HG03520 (cell line): Measurements from ENCODE around the gene AP4S1.
"Not testable (repeated sequence)": the region's sequence is repeated elsewhere in the genome, so short reads cannot be mapped to it uniquely, and the experiment has no call there.

ENCODE experiments used
- ATAC-seq: cut with Tn5 transposase; IDR thresholded peaks from one replicate; pipeline ENCODE4 v1.9.1; 2021; ENCODE audit warnings: mild to moderate bottlenecking, moderate library complexity; ENCODE audit not compliant: unreplicated experiment

AP4S1 gene

DNA sequence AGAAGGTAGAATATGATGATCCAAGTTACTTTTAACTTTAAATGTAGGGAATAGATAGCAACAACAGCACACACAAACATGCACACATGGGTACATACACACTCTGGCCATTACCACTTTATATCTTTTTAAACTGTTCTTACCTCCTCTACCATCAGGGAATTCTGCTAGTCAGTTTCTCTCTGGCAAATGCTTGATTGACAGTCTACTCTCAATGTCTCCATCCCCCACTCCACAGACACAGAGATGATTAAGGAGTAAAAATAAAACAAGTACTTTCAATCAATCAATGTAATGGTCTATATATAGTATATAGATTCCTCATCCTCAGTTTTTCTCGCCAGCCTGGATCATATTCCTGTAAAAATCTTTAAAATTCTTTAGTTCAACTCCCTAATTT lies 16.9 kb downstream of the AP4S1 start:
- no peak for ATAC-seq

DNA sequence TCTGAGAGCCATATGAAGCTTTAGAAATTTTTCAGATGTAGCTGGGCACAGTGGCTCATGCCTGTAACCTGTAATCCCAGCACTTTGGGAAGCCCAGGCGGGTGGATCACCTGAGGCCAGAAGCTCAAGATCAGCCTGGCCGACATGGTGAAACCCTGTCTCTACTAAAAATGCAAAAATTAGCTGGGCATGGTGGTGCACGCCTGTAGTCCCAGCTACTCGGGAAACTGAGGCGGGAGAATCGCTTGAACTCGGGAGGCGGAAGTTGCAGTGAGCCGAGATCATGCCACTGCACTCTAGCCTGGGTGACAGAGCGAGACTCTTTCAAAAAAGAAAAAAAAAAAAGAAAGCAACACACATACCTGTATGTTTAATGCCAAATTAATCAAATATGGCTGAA lies 17.4 kb downstream of the AP4S1 start:
- ATAC-seq = not testable (repeated sequence)

DNA sequence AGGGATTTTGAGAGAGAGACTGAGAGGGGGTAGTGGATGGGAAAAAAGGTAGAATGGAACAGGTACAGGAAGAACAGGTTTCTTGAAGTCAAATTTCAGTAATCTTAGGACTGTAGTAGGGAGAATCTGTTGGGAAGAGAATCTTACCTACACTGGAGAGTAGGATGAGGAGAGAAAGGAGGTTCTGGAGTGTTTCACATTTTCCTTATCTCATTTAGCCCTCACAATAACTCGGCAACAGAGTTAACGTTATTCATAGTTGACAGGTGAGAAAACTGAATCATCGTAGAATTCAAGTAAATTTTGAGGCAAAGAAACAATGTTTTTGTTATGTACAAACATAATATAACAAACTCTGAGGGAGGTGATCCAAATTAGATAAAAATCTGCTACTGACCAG lies 17.9 kb downstream of the AP4S1 start:
- no peak for ATAC-seq

DNA sequence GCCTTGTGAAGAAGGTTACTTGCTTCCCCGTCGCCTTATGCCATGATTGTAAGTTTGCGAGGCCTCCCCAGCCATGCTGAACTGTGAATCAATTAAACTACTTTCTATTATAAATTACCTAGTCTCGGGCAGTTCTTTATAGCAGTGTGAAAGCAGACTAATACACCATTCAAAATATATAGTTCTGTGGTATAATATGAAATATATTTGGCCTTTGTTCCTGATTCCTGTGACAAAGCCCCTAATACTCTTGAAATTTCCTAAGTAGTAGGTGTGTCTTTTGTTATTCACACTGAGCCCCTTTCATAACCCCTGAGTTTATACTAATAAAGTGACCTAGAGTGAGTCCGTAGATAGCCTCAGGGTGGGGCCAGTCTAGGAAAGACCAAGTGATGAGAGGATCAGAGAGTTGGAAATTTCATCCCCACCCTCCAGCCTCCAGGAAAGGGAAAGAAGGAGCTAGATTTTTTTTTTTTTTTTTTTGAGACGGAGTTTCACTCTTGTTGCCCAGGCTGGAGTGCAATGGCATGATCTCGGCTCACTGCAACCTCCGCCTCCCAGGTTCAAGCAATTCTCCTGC lies 20.1 kb downstream of the AP4S1 start:
- ATAC-seq = no peak

DNA sequence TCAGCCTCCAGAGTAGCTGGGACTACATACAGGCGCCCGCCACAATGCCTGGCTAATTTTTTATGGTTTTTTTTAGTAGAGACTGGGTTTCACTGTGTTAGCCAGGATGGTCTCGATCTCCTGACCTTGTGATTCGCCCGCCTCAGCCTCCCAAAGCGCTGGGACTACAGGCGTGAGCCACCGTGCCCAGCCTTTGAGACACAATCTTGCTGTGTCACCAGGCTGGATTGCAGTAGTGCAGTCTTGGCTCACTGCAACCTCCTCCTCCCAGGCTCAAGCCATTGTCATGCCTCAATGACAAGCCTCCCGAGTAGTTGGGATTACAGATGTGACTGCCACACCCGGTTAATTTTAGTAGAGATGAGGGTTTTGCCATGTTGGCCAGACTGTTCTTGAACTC lies 22.1 kb downstream of the AP4S1 start:
- ATAC-seq = no peak

DNA sequence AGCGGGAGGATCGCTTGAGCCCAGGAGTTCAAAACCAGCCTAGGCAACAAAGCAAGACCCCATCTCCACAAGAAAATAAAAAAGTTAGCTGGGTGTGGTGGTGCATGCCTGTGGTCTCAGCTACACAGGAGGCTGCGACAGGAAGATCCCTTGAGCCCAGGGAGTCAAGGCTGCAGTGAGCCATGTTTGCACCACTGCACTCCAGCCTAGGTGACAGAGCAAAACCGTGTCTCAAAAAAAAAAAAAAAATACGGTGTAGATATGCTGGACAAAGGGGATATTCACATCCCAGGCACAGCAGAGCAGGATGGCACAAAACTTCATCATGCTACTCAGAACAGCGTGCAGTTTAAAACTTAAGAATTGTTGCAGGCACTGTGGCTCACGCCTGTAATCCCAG lies 25.6 kb downstream of the AP4S1 start:
- no peak for ATAC-seq

DNA sequence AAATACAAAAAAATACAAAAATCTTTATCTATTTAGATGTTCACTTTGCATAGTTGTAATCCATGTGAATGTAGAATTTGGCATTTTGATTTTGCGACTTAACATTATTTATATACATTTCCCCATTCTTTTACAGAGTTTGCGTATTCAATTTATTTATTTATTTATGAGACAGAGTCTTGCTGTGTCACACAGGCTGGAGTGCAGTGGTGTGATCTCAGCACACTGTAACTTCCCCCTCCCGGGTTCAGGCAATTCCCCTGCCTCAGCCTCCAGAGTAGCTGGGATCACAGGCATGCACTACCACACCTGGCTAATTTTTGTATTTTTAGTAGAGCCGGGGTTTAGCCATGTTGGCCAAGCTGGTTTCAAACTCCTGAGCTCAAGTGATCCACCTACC lies 26.1 kb downstream of the AP4S1 start:
- ATAC-seq = no peak

DNA sequence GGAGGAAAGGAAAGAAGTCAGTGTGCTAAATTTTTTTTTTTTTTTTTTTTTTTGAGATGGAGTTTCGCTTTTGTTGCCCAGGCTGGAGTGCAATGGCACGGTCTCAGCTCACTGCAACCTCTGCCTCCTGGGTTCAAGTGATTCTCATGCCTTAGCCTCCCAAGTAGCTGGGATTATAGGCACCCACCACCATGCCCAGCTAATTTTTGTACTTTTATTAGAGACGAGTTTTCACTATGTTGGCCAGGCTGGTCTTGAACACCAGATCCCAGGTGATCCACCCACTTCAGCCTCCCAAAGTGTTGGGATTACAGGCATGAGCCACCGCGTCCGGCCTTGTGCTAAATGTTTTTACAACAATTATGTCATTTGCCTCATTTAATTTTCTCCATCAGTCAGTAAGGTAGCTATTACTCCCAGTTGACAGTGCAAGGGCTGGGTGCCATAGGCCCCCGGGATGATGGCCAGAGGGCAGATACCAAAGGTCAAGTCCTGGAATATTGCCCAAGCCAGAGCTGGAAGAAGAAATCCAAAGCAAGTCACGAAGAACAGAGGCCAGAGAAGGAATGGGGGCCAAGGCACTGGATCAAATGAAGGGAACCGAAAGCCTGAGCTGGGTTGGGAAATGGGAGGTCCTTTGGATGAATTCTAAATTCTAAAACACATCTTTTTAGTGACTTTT lies 27.6 kb downstream of the AP4S1 start:
- ATAC-seq = not testable (repeated sequence)

DNA sequence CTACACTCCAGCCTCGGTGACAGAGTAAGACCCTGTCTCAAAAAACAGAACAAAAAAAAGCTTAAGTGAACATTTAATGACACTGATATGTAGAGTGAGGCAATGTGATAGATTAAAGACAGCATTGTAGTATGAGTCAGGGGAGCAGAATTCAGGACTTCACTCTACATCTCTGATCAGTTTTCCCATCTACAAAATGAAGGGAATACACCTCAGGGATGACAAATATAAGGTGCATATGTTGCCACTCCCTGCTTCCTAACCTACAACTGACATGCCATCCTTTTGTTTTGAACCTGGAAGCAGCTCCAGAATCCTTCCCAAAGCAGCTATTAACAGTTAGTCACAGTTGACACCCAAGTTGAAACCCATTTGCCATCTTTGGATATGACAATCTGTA lies 31.6 kb downstream of the AP4S1 start:
- no peak for ATAC-seq

DNA sequence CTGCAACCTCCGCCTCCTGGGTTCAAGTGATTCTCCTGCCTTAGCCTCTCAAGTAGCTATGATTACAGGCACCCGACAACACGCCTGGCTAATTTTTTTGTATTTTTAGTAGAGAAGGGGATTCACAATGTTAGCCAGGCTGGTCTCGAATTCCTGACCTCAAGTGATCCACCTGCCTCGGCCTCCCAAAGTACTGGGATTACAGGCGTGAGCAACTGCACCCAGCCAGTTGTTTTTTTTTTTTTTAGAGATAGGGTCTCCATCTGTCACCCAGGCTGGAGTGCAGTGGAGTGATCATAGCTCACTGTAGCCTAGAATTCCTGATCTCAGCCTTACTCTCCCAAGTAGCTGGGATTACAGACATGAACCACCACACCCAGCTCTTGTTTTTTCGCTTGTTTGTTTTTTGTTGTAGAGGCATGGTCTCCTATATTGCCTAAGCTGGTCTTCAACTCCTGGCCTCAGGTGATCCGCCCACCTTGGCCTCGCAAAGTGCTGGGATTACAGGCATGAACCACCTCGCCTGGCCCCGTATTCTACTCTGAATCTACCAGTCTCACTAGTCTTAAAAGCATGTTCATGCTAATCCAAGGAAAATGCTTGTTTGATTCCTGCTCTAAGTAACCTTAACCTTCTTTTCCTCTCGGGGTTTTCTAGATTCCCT lies 32.4 kb downstream of the AP4S1 start:
- no peak for ATAC-seq

DNA sequence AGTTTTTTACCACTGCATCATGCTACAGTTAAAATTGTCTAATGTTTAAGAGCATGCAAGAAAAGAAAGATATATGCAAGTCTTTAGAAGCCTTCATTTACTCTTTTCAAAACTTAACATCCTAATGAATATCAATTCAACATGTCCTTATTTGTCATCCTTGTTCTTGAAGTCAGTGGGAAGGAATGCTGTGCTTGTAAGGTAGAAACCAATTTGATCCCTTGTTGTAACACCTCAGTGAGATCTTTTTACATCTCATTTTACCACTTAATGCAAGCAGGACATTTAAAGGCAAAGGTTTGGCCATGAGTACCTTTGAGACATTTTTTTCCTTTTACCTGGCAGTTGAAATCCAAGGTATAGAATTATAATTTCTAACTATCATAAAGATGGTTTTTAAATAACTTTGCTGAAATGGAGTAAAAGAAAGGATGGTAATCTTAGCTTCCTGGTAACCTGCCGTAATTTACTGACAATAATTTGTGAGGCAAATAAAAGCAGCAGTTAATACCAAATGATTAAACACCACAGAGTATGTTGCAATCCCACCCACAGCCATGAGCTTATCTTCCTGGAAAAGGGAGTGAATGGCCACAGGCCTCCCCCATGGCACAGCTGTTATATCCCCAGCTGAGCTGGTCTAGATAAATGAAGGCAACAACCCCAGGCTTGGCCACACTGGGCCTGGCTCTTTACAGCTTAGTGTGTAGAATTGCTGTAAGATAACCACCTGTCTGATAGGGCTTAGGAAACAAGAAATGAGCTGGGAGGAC lies 33.9 kb downstream of the AP4S1 start:
- ATAC-seq = no peak

DNA sequence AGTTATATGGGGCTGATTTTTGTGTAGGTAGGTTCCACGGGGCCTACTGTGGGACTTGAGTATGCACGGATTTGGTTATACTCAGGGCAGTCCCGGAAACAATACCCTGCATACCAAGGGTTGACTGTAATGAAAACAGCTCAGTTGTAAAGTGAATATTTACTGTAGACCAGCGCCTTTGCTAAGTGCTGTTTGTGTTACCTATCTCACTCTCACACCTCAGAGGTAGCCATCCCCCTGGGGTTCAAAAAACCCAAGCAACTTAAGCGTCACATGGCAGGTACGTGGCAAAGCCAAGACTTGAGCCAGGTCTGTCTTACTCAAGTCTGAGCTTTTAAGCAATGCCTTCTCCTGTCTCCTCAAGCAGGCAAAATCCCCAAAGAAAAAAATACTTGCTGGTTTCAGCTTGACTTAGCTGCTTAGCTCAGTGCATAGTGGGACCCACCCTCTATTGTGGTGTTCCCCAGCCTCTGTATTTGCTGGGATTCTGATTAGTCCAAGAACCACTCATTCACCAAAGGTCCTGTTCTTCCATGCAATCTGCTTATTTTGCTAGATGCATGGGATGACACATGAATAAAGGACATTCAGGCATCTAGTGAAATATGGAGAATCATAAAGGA lies 34.9 kb downstream of the AP4S1 start:
- no peak for ATAC-seq

DNA sequence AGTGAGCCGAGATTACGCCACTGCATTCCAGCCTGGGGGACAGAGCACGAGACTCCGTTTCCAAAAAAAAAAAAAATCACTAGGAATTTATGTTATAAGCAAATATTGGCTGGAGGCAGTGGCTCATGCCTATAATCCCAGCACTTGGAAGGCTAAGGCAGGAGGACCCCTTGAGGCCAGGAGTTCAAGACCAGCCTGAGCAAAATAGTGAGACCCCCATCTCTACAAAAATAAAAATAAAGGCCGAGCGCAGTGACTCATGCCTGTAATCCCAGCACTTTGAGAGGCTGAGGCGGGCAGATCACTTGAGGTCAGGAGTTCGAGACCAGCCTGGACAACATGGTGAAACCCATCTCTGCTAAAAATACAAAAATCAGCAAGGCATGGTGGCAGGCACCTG lies 37.5 kb downstream of the AP4S1 start:
- not testable (repeated sequence) for ATAC-seq

DNA sequence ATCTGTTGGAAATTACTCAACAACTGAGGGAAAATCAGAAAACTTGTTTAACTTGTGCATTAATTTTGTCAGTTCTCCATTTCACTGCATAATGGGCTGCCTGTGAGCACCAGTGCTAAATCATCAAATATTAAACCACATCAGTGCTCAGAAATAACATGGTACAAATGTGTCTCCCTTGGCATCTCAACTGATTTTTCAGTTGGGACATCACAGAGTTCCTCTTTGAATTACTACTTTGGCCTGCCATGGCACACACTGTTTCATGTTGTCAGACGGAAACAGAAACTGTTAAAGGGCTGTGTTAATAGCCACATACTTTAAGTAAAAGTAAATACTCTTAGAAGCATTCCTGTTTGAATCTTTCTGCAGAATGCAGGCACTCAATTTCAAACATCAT lies 42.8 kb downstream of the AP4S1 start:
- no peak for ATAC-seq

DNA sequence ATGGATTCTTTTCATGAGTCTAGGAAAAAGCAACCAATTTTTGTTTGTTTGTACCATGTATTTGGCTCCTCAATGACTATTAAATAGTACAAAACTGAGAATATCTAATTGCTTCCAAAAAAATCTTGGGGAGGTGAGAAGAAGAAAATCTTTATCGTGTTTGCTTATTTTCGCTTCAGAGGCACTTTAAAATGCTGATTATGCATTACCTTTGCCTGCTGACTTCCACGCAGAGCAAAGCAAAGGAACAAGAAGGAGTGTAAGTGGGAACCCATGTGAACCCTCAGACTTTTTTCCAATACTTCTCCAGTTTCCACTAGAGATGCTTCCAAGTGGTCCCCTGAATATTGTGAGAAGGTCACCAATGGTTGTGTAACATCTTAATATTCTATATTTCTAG lies 43.9 kb downstream of the AP4S1 start:
- ATAC-seq = no peak

DNA sequence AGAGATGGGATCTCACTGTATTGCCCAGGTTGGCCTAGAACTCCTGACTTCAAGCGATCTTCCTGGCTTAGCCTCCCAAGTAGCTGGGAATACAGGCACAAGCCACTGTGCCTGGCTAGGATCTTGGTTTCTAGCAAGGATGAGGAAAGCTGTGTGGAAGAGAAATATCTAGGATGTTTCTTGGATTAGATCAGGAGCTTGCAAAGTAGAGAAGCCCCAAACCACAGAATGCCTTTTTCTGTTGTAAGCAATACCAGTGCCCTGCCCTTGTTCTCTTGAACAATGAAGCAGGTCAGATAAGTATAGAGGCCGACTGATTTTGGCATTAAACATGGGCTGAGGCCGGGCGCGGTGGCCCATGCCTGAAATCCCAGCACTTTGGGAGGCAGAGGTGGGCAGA lies 45.0 kb downstream of the AP4S1 start:
- no peak for ATAC-seq

DNA sequence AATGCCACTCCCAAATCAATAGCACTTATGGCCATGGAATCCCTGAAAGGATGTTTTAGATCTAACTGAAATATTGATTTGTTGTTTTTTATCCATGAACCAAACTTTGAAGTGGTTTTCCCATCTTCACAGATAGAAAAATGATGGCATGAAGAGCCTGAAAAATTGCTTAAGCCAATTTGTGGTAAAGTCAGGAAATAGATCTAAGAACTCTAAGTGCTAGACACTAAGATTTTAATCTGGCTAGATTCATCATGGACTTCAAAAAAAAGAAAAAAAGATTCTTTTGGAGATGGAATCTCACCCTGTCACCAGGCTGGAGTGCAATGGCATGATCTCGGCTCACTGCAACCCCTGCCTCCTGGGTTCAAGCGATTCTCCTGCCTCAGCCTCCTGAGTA lies 45.7 kb downstream of the AP4S1 start:
- no peak for ATAC-seq

DNA sequence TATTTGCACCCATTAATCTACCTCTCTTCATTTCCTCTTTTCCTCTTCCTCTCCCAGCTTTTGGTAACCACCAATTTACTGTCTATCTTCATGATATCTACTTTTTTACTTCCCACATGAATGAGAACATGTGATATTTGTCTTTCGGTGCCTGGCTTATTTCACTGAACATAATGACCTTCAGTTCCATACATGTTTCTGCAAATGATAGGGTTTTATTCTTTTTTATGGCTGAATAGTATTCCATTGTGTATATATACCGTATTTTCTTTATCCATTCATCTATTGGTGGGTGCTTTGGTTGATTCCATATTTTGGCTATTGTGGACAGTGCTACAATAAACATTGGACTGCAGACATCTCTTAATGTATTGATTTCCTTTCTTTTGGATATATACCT lies 49.7 kb downstream of the AP4S1 start:
- no peak for ATAC-seq

DNA sequence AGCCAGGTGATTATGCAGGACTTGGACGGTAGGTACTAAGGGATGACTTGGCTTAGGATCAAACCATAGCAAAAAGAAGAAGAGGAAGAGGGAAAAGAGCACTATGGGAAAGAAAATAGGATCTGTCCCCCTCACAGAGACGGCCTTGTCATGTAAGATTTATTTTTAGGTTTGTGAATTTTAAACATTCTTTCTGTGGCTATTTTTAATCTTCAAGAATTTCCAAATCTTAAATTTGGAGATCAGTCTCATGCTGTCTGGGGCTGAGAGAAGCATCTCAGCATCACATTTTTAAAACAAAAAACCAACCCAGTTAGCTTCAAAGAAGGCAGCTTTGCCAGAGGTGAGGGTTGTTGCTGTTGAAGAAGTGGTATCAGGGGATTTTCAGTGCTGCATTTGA lies 53.3 kb downstream of the AP4S1 start:
- no peak for ATAC-seq

DNA sequence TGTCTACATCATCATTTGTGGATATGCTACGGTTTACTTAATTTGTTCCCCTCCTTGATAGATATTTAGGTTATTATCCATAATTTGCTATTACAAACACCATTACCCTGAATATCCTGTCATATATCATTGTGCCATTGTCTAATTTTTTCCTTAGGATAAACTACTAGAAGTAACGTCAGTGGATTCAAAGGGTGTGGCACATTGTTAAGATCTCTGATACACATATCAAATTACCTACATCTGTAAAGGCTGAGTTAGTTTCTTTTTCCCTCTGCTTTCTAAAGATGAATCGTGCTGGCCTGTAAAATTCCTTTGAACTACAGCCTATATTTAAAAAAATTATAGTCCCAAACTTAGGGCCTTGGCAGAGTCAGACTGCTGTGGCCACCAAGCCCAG lies 54.6 kb downstream of the AP4S1 start:
- ATAC-seq = no peak

DNA sequence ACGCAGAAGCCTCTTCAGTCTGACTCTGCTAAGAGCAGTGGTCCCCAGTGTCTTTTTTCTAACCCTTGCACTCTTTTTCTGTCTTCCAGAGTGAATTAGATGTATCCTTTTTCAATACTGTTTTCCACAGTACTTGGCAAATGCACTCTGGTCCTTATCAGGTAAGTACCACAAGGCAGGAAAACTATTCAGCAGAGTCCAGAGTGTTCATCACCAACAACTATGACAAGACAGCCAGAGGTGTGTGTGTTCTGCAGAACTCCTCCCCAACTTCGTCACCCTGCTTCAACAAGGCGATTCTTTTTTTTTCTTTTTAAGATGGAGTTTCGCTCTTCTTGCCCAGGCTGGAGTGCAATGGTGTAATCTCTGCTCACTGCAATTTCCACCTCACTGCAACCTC lies 55.0 kb downstream of the AP4S1 start:
- ATAC-seq = no peak
